OCI-LY3 (cell line): ENCODE results near the gene ROR2.

Experiments
- CTCF ChIP-seq: fragments of 200-600, 300-600 bp; sonication (generic); IDR thresholded peaks from 2 replicates; pipeline ENCODE4 v1.5.1; 2014; ENCODE audit warnings: antibody characterized with exemption, low read length, low read depth
- EZH2phosphoT487 ChIP-seq: fragments of 200-600 bp; shearing (Covaris generic); IDR thresholded peaks from 2 replicates; pipeline ENCODE4 v1.6.1; 2018; ENCODE audit warnings: antibody characterized with exemption, mixed run types, low read depth

- TF ChIP-seq CTCF: no peak
- TF ChIP-seq EZH2phosphoT487: no peak
These were observed 166.6 kb downstream of the ROR2 start for GRCh38 chr9:91783411-91783810.
